H9 (cell line): ENCODE data around the gene PRUNE2. TPM values are rescaled to one million over a fixed set of nuclear protein-coding genes. Genes with fewer than 3 reads are reported as not detected.

ENCODE experiments used
- DNase-seq: peaks from one replicate; pipeline ENCODE4 v3.0.0-alpha.2; 2017
- H2AFZ ChIP-seq: one replicate; pipeline ENCODE4 v1.6.1; 2013; ENCODE audit warnings: mild to moderate bottlenecking, low read length, control low read depth, moderate library complexity
- H2AK5ac ChIP-seq: 2 replicates; pipeline ENCODE4 v1.6.1; 2013; ENCODE audit warnings: low read length, control low read depth, mixed read lengths; ENCODE audit not compliant: insufficient read length
- H2BK120ac ChIP-seq: one replicate; pipeline ENCODE4 v1.6.1; 2013; ENCODE audit warnings: low read depth, mild to moderate bottlenecking, low read length, control low read depth, inconsistent platforms; ENCODE audit not compliant: poor library complexity, severe bottlenecking
- H2BK12ac ChIP-seq: 2 replicates; pipeline ENCODE4 v1.6.1; 2013; ENCODE audit warnings: low read length, control low read depth, mixed read lengths, low read depth; ENCODE audit not compliant: insufficient read length
- H2BK15ac ChIP-seq: 2 replicates; pipeline ENCODE4 v1.6.1; 2013; ENCODE audit warnings: low read depth, low read length, control low read depth
- H2BK20ac ChIP-seq: one replicate; pipeline ENCODE4 v1.6.1; 2013; ENCODE audit warnings: low read depth, mild to moderate bottlenecking, low read length, control low read depth, inconsistent platforms; ENCODE audit not compliant: poor library complexity, severe bottlenecking
- H2BK5ac ChIP-seq: 2 replicates; pipeline ENCODE4 v1.6.1; 2013; ENCODE audit warnings: low read length, control low read depth, mixed read lengths; ENCODE audit not compliant: insufficient read length
- H3K14ac ChIP-seq: 2 replicates; pipeline ENCODE4 v1.6.1; 2013; ENCODE audit warnings: low read length, control low read depth; ENCODE audit not compliant: insufficient read depth
- H3K18ac ChIP-seq: 2 replicates; pipeline ENCODE4 v1.6.1; 2013; ENCODE audit warnings: low read depth, mild to moderate bottlenecking, mixed read lengths, low read length, control low read depth; ENCODE audit not compliant: insufficient read length
- H3K23ac ChIP-seq: 2 replicates; pipeline ENCODE4 v1.6.1; 2013; ENCODE audit warnings: low read length, control low read depth, mixed read lengths, low read depth; ENCODE audit not compliant: insufficient read length
- H3K23me2 ChIP-seq: 2 replicates; pipeline ENCODE4 v1.6.1; 2013; ENCODE audit warnings: low read depth, mild to moderate bottlenecking, mixed read lengths, low read length, control low read depth; ENCODE audit not compliant: insufficient read length, poor library complexity, severe bottlenecking
- H3K27ac ChIP-seq: 2 replicates; pipeline ENCODE4 v1.5.1; 2013; ENCODE audit warnings: low read length, control low read depth, mixed read lengths, low read depth; ENCODE audit not compliant: insufficient read length
- H3K27me3 ChIP-seq: 2 replicates; pipeline ENCODE4 v1.6.1; 2013; ENCODE audit warnings: low read length, control low read depth, inconsistent platforms; ENCODE audit not compliant: insufficient read depth
- H3K4ac ChIP-seq: 2 replicates; pipeline ENCODE4 v1.6.1; 2013; ENCODE audit warnings: low read depth, mild to moderate bottlenecking, control low read depth, inconsistent platforms, low read length, moderate library complexity
- H3K4me1 ChIP-seq: 2 replicates; pipeline ENCODE4 v1.6.1; 2013; ENCODE audit warnings: low read length, control low read depth, inconsistent platforms; ENCODE audit not compliant: insufficient read depth
- H3K4me2 ChIP-seq: 2 replicates; pipeline ENCODE4 v1.6.1; 2013; ENCODE audit warnings: low read length, control low read depth, mixed read lengths; ENCODE audit not compliant: insufficient read length, insufficient read depth
- H3K56ac ChIP-seq: 2 replicates; pipeline ENCODE4 v1.6.1; 2013; ENCODE audit warnings: low read depth, mild to moderate bottlenecking, mixed read lengths, low read length, control low read depth; ENCODE audit not compliant: insufficient read length
- H3K79me1 ChIP-seq: 2 replicates; pipeline ENCODE4 v1.6.1; 2013; ENCODE audit warnings: low read depth, mild to moderate bottlenecking, moderate library complexity, low read length, control low read depth, inconsistent platforms; ENCODE audit not compliant: insufficient read depth, poor library complexity, severe bottlenecking
- H3K79me2 ChIP-seq: 2 replicates; pipeline ENCODE4 v1.6.1; 2013; ENCODE audit warnings: low read length, control low read depth, inconsistent platforms; ENCODE audit not compliant: insufficient read depth
- H3K9ac ChIP-seq: 2 replicates; pipeline ENCODE4 v1.6.1; 2013; ENCODE audit warnings: low read length, control low read depth, mixed read lengths; ENCODE audit not compliant: insufficient read length; ENCODE audit errors: extremely low read depth
- H3K9me3 ChIP-seq: one replicate; pipeline ENCODE4 v1.6.1; 2013; ENCODE audit warnings: low read depth, low read length, inconsistent platforms; ENCODE audit not compliant: control insufficient read depth
- H3T11ph ChIP-seq: one replicate; pipeline ENCODE4 v1.6.1; 2013; ENCODE audit warnings: mild to moderate bottlenecking, low read length, control low read depth, inconsistent platforms
- H4K20me1 ChIP-seq: one replicate; pipeline ENCODE4 v1.6.1; 2013; ENCODE audit not compliant: control insufficient read depth, insufficient read length, insufficient read depth
- H4K5ac ChIP-seq: 2 replicates; pipeline ENCODE4 v1.6.1; 2013; ENCODE audit warnings: low read depth, mild to moderate bottlenecking, mixed read lengths, low read length, control low read depth; ENCODE audit not compliant: insufficient read length
- H4K8ac ChIP-seq: replicated peaks from 2 replicates; pipeline ENCODE4 v1.6.1; 2013; ENCODE audit warnings: low read length, control low read depth, mixed read lengths, low read depth; ENCODE audit not compliant: insufficient read length
- H4K91ac ChIP-seq: 2 replicates; pipeline ENCODE4 v1.6.1; 2013; ENCODE audit warnings: low read depth, mild to moderate bottlenecking, moderate library complexity, mixed read lengths, low read length, control low read depth; ENCODE audit not compliant: insufficient read length
- H3K27ac Mint-ChIP-seq, 3 experiments: 2 replicates in 2 of 3; 3 replicates in 1 of 3; pipeline ENCODE4 v1.8.0; 2020 to 2021; ENCODE audit warnings: mixed read lengths in 3 of 3, mild to moderate bottlenecking in 1 of 3, moderate library complexity in 1 of 3
- H3K27me3 Mint-ChIP-seq: 2 replicates; pipeline ENCODE4 v1.8.0; 2021; ENCODE audit warnings: low read depth, mild to moderate bottlenecking, moderate library complexity, mixed read lengths
- H3K36me3 Mint-ChIP-seq, 3 experiments: 2 replicates in 2 of 3; 3 replicates in 1 of 3; pipeline ENCODE4 v1.8.0; 2020 to 2021; ENCODE audit warnings: low read depth in 3 of 3, mixed read lengths in 3 of 3; ENCODE audit not compliant: insufficient read depth in 1 of 3
- H3K4me1 Mint-ChIP-seq, 2 experiments: 2 replicates each; pipeline ENCODE4 v1.8.0; 2020; ENCODE audit warnings: mixed read lengths in 2 of 2
- H3K4me3 Mint-ChIP-seq, 2 experiments: 2 replicates in 1 of 2; 3 replicates in 1 of 2; pipeline ENCODE4 v1.8.0; 2020 to 2021; ENCODE audit warnings: mild to moderate bottlenecking in 2 of 2, mixed read lengths in 2 of 2, moderate library complexity in 1 of 2
- H3K9me3 Mint-ChIP-seq, 2 experiments: 2 replicates in 1 of 2; 3 replicates in 1 of 2; pipeline ENCODE4 v1.8.0; 2020; ENCODE audit warnings: mild to moderate bottlenecking in 2 of 2, mixed read lengths in 2 of 2, moderate library complexity in 1 of 2
- CTCF ChIP-seq: fragments of 200-600 bp; sonication (generic); conservative IDR thresholded peaks from 3 replicates; pipeline ENCODE4 v1.8.0; 2021; ENCODE audit warnings: antibody characterized with exemption, mild to moderate bottlenecking
- WGBS: extraction: QIAGEN DNeasy Blood & Tissue Kit; methylation state at CpG from one replicate; pipeline ENCODE4 v1.1.7; 2013; ENCODE audit warnings: missing lambda C conversion rate, low lambda C conversion rate, mixed read lengths; ENCODE audit not compliant: insufficient read length; ENCODE audit errors: extremely low coverage; 5-methylcytosine and 5-hydroxymethylcytosine counted together
- total RNA-seq: library from RNA; stranded (reverse); gene quantifications from 2 replicates; pipeline ENCODE4 v1.2.1, GENCODE V29; 2021

The PRUNE2 gene
- total RNA-seq, 1 experiment from 2014 or later, result 12.1 TPM

GRCh38 chr9:76866689-76867088 is 39.2 kb downstream of the PRUNE2 start:
- TF ChIP-seq CTCF, result no peak
- Histone ChIP-seq H3K56ac (no peak overlapping the region), H3K4me2 (peak overlapping the region; percentile 35), H3K9ac (no peak overlapping the region), H3K9me3 (no peaks in the 10 kb centered on the region), H2AFZ (no peak overlapping the region), H3K27ac (no peak overlapping the region), H3K79me2 (no peaks in the 10 kb centered on the region), H3K14ac (no peak overlapping the region; the same call in 1 of the 2 replicates), H2BK5ac (no peak overlapping the region), H3K23ac (no peak overlapping the region), H2BK20ac (no peak overlapping the region), H4K8ac (no peak overlapping the region), H4K20me1 (no peaks in the 10 kb centered on the region), H4K91ac (no peak overlapping the region), H3K4ac (no peak overlapping the region), H3K27me3 (no peaks in the 10 kb centered on the region), H2BK120ac (no peak overlapping the region), H2BK12ac (no peak overlapping the region), H3K18ac (no peak overlapping the region), H3T11ph (no peak overlapping the region), H3K79me1 (no peaks in the 10 kb centered on the region), H2AK5ac (no peak overlapping the region), H2BK15ac (no peak overlapping the region), H3K23me2 (no peaks in the 10 kb centered on the region), H4K5ac (no peak overlapping the region), H3K4me1 (no peaks in the 10 kb centered on the region; the same call in 1 of the 2 replicates)
- WGBS, result 94% methylated on average over 2 of the region's 7 CpGs
- H3K27ac Mint-ChIP-seq, result peak overlapping the region in 2 of 3 experiments; percentile 7 to 68; a peak in 2 of 7 replicates
- H3K4me1 Mint-ChIP-seq, result peaks cover 24 to 31% of the 10 kb centered on the region in 2 experiments
- H3K9me3 Mint-ChIP-seq, result no peaks in the 10 kb centered on the region
- H3K4me3 Mint-ChIP-seq, result no peak overlapping the region
- DNase-seq, result no peak
- H3K27me3 Mint-ChIP-seq, result no peaks in the 10 kb centered on the region
- no peaks in the 10 kb centered on the region for H3K36me3 Mint-ChIP-seq
